Measurements from ENCODE around the gene TSSK3.
A peak's percentile ranks its signal among the peaks of the same experiment; 100 is the strongest.

TSSK3 gene, protein sequence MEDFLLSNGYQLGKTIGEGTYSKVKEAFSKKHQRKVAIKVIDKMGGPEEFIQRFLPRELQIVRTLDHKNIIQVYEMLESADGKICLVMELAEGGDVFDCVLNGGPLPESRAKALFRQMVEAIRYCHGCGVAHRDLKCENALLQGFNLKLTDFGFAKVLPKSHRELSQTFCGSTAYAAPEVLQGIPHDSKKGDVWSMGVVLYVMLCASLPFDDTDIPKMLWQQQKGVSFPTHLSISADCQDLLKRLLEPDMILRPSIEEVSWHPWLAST

DNA sequence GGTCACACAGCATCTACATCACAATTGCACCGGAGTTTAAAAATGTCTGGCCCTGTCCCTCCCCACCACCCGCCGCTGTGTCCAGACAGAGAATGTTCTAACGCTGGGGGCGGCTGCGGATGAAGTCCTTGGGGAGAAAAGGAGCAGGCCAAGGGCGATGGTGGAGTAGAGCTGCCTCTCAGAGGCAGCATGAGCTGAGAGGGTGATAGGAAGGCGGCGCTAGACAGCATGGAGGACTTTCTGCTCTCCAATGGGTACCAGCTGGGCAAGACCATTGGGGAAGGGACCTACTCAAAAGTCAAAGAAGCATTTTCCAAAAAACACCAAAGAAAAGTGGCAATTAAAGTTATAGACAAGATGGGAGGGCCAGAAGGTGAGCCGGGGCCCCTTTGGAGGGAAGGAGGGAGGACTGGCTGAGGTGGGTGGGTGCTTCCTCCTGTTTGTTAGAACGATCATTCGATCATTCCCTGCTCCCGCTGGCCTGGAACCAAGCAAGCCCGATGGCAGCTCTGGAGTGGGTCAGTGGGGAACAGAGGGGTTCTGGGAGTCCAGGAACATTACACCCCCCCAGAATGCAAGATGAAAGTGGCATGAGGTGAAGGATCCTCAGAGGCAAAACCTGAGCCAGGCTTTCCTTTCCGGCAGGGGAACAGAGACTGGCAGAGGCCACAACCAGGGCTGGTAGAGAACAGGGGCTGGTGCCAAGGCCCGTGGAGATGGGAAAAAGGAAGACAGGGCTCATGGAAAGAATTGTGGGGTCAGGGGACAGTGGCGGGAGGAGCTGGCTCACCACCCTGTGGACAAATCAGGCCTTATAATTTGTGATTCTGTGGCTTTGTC is at the start of gene TSSK3, which contains the start of gene FAM229A:
Gene TSSK3 (plus strand): TSS at position 66 of the 840 bp plus-strand sequence. CDS start 163 bp downstream, at position 229.
Gene FAM229A (minus strand): TSS at position 12 of the 840 bp plus-strand sequence. CDS start 394 bp downstream, outside the sequence.
- H3K9me3 Mint-ChIP-seq: no peaks in the 10 kb centered on the region
- peak within 1 kb of the TSS; percentile 4 for H3K4me3 Mint-ChIP-seq
- peaks cover 14% of the 10 kb centered on the region for H3K4me1 Mint-ChIP-seq (ENCODE audit: low read depth)
- peaks cover 52% of the 10 kb centered on the region for H3K36me3 Mint-ChIP-seq (ENCODE audit: low read depth)
- DNase-seq: no peak
- H3K27me3 Mint-ChIP-seq: peaks cover 7% of the 10 kb centered on the region
- no peak within 1 kb of the TSS for H3K27ac Mint-ChIP-seq

DNA sequence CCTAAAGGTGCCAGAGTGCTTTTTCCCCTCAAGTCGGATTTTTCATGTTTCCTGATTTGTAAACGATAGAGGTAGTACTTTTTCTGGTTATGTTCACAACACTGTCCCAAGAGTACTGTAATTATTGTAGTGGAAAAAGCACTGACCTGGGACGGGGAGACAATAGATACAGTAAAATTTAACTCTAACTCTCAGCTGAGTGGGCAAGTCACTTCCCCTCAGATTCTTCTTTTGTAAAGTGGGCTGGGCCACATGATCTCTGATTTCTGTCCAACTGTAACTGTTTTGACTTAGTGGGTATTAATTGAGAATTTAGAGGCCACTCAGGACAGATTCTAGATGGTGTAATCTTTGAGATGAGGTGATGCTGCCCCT is 45.4 kb upstream of the TSSK3 start:
- Mint-ChIP-seq H3K27me3 (no peaks in the 10 kb centered on the region), H3K36me3 (ENCODE audit: low read depth) (peaks cover 59% of the 10 kb centered on the region), H3K4me3 (no peak overlapping the region), H3K27ac (peak overlapping the region; percentile 71), H3K4me1 (ENCODE audit: low read depth) (peaks cover 35% of the 10 kb centered on the region), H3K9me3 (no peaks in the 10 kb centered on the region)
- no peak for DNase-seq

DNA sequence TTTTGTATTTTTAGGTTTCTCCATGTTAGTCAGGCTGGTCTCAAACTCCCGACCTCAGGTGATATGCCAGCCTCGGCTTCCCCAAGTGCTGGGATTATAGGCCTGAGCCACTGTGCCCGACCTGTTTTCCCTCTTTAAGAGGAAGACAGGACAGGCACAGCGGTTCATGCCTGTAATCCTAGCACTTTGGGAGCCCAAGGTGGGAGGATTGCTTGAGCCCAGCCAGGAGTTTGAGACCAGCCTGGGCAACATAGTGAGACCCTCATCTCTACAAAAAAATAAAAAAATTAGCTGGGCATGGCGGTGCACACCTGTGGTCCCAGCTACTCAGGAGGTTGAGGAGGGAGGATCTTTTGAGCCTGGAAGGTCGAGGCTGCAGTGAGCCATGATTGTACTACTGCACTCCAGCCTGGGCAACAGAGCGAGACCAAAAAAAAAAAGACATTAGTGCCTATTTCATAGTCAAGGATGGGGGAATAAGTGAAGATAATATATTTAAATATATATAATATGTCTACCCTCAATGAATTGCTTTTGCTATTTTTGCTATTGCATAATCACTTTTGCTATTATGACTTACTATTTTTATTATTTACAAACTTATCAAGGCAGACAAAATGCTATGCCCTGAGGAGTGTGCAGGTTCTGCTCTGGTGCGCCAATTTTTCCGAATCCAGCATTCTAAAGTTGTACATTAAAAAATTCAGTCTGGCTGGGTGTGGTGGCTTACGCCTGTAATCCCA is 44.0 kb upstream of the TSSK3 start:
- H3K4me3 Mint-ChIP-seq: no peak overlapping the region
- DNase-seq: no peak
- H3K27me3 Mint-ChIP-seq: no peaks in the 10 kb centered on the region
- H3K4me1 Mint-ChIP-seq (ENCODE audit: low read depth): peaks cover 43% of the 10 kb centered on the region
- peaks cover 68% of the 10 kb centered on the region for H3K36me3 Mint-ChIP-seq (ENCODE audit: low read depth)
- H3K27ac Mint-ChIP-seq: no peak overlapping the region
- no peaks in the 10 kb centered on the region for H3K9me3 Mint-ChIP-seq

DNA sequence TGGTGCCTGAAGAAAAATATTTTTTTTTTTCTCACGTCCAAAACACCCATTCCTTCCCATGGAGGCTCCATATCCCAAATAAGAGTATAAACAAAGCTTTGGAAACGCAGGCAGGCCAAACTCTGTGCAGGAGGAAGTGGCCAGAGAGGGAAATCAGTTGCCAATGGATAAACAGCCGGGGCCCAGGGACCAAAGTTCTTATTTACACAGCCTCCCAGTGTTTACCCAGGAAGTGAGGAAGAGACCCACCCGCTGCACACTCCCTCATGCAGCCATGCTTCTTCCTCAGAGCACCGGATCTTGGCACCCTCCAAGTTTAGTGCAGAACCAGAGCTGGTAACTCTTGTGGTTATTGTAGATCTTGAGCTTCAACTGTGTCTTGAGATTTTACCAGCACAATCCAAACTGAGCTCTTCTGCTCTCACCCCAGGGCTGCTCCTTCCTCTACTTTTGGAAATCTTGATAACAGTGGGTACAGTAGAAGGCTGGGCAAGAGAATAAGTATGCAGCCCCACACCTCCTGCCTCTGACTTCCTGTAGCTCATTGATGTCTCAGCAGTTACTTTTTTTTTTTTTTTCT is 40.5 kb upstream of the TSSK3 start:
- Mint-ChIP-seq H3K27me3 (no peaks in the 10 kb centered on the region), H3K27ac (peak overlapping the region; percentile 86), H3K9me3 (no peaks in the 10 kb centered on the region), H3K36me3 (ENCODE audit: low read depth) (peaks cover 82% of the 10 kb centered on the region), H3K4me1 (ENCODE audit: low read depth) (peaks cover 40% of the 10 kb centered on the region), H3K4me3 (no peak overlapping the region)
- DNase-seq: no peak

DNA sequence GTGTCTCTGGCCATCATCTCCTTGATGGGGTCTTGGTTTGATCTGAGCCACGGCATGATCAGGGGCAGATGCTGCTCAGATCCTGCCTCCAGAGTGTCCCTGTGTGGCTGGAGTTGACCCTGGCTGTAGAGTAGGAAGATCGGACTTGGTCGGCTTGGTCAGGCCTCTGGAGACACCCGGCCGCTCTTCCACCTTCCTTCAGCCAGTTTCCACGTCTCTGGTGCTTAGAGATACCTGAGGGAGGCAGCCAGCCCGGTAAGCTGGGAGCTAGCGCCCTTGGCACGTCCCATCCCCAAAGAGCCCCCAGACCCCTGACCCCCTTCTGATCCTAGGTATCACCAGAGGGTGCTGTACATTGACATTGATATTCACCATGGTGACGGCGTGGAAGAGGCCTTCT is 35.1 kb upstream of the TSSK3 start:
- H3K27me3 Mint-ChIP-seq: no peaks in the 10 kb centered on the region
- no peak overlapping the region for H3K4me3 Mint-ChIP-seq
- H3K36me3 Mint-ChIP-seq (ENCODE audit: low read depth): peaks cover 92% of the 10 kb centered on the region
- H3K9me3 Mint-ChIP-seq: no peaks in the 10 kb centered on the region
- peaks cover 22% of the 10 kb centered on the region for H3K4me1 Mint-ChIP-seq (ENCODE audit: low read depth)
- no peak for DNase-seq
- H3K27ac Mint-ChIP-seq: no peak overlapping the region

DNA sequence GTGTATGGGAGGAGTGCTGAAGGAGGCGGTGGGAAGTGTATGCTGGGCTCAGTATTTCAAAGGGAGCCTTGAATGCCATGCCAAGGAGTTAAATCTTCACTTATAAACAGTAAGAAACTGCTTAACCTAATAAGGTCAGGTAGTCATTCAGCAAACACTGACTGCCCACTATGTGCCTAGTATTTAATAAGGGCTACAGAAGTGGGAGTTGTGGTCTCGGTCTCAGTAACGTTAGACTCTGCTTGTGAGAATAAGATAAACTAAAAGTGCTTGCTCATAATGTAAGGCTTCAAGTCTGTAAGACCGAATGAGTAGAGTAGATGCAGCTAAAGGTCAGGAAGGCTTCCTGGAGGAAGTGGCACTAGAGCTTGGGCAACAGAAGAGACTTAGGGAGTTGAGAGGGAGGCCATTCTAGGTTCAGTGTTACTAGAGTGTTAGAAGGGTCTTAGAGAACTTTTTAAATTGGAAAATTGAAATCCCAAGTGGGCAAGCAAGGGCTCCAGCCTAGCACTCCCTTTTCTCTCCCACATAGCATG is 32.3 kb upstream of the TSSK3 start:
- no peak for DNase-seq
- H3K36me3 Mint-ChIP-seq (ENCODE audit: low read depth): peaks cover 96% of the 10 kb centered on the region
- peaks cover 22% of the 10 kb centered on the region for H3K4me1 Mint-ChIP-seq (ENCODE audit: low read depth)
- no peaks in the 10 kb centered on the region for H3K27me3 Mint-ChIP-seq
- peak overlapping the region; percentile 84 for H3K27ac Mint-ChIP-seq
- H3K9me3 Mint-ChIP-seq: no peaks in the 10 kb centered on the region
- no peak overlapping the region for H3K4me3 Mint-ChIP-seq

DNA sequence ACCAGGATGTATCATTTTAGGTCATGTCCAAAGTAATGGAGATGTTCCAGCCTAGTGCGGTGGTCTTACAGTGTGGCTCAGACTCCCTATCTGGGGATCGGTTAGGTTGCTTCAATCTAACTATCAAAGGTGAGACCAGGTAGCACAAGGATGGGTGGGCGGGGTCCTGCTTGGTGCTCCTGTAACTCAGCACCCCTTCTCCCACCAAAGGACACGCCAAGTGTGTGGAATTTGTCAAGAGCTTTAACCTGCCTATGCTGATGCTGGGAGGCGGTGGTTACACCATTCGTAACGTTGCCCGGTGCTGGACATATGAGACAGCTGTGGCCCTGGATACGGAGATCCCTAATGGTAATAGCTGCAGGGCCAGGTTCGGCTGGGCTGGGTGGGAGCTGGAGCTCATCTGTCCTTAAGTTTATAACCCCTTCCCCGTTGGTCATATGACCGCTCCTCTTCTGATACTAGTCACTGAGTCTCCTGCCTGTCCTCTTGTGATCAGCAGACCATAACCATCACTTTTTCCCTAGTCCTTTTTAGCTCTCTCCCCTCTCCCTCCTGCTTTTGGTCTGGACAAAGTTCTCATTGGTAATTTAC is 31.7 kb upstream of the TSSK3 start:
- Mint-ChIP-seq H3K27ac (peak overlapping the region; percentile 13), H3K4me1 (ENCODE audit: low read depth) (peaks cover 23% of the 10 kb centered on the region), H3K9me3 (no peaks in the 10 kb centered on the region), H3K27me3 (no peaks in the 10 kb centered on the region), H3K4me3 (no peak overlapping the region), H3K36me3 (ENCODE audit: low read depth) (peaks cover 89% of the 10 kb centered on the region)
- DNase-seq: no peak

DNA sequence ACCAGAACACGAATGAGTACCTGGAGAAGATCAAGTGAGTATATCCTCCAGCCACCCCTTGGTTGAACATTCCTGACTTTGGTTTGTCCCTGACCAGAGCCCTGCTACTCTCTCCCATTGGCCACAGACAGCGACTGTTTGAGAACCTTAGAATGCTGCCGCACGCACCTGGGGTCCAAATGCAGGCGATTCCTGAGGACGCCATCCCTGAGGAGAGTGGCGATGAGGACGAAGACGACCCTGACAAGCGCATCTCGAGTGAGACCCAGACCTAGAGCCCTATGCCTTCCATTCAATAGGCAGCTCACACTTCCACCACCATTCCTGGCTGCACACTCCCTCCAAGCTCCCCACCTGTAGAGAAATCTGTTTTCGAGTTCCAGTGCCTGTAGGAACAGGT is 30.8 kb upstream of the TSSK3 start:
- peaks cover 82% of the 10 kb centered on the region for H3K36me3 Mint-ChIP-seq (ENCODE audit: low read depth)

DNA sequence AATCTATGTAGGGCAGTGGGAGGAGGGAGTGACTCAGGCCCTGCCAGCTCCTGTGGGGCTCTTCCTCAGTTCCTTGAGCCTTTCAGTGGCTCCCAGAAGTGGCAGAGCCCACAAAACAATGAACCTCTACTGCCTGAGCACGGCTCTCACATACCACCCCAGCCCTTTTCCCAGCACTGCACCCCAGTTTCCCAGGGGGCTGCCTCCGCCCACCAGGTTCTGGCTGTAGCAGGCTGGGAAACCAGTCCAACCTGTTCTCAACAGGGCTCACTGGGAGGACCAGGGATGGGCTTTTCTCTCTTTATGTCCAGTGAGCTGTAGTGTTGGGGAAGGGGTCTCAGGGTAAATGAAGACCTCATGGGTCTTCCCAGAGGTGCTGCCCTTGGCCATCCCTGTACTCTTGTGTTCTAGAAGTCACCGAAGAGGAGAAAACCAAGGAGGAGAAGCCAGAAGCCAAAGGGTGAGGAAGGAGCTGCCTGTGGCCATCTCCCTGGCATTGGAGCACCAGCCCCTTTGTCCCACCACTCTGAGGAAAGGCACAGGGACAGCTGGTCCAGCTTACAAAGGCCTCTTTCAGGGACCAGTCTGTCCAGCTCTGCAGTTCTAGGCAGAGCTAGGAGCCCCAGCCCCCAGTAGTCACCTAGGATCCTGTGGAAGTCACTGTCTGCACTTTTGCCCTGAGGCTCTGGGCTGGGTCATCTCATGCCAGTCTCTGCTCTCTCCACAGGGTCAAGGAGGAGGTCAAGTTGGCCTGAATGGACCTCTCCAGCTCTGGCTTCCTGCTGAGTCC is 29.9 kb upstream of the TSSK3 start:
- Mint-ChIP-seq H3K36me3 (ENCODE audit: low read depth) (peaks cover 73% of the 10 kb centered on the region), H3K9me3 (no peaks in the 10 kb centered on the region), H3K4me3 (no peak overlapping the region), H3K27ac (peak overlapping the region; percentile 66), H3K4me1 (ENCODE audit: low read depth) (peaks cover 32% of the 10 kb centered on the region), H3K27me3 (no peaks in the 10 kb centered on the region)
- no peak for DNase-seq

More for the DNA sequence above, 30.8 kb upstream of the TSSK3 start:
- no peaks in the 10 kb centered on the region for H3K27me3 Mint-ChIP-seq
- no peak overlapping the region for H3K4me3 Mint-ChIP-seq
- no peak for DNase-seq
- peaks cover 23% of the 10 kb centered on the region for H3K4me1 Mint-ChIP-seq (ENCODE audit: low read depth)
- H3K9me3 Mint-ChIP-seq: no peaks in the 10 kb centered on the region
- H3K27ac Mint-ChIP-seq: peak overlapping the region; percentile 66

DNA sequence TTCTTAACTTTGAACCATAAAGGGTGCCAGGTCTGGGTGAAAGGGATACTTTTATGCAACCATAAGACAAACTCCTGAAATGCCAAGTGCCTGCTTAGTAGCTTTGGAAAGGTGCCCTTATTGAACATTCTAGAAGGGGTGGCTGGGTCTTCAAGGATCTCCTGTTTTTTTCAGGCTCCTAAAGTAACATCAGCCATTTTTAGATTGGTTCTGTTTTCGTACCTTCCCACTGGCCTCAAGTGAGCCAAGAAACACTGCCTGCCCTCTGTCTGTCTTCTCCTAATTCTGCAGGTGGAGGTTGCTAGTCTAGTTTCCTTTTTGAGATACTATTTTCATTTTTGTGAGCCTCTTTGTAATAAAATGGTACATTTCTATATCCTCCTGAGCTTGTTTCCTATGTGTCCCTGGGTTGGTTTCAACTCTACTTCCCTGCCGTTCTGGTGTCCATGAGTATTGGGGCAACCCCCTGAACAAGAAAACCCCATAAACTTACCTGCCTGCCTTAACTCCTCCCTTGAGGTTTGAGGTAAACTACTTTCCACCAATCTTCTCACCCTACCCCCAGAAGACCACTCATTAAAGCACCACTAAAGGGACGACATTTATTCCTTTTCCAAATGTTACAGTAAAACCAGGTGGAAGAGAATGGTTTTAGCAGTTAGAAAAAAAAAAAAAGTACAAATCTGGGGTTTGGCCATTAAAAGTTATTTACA is 28.9 kb upstream of the TSSK3 start:
- Mint-ChIP-seq H3K4me1 (ENCODE audit: low read depth) (peaks cover 39% of the 10 kb centered on the region), H3K36me3 (ENCODE audit: low read depth) (peaks cover 64% of the 10 kb centered on the region), H3K27me3 (no peaks in the 10 kb centered on the region)

DNA sequence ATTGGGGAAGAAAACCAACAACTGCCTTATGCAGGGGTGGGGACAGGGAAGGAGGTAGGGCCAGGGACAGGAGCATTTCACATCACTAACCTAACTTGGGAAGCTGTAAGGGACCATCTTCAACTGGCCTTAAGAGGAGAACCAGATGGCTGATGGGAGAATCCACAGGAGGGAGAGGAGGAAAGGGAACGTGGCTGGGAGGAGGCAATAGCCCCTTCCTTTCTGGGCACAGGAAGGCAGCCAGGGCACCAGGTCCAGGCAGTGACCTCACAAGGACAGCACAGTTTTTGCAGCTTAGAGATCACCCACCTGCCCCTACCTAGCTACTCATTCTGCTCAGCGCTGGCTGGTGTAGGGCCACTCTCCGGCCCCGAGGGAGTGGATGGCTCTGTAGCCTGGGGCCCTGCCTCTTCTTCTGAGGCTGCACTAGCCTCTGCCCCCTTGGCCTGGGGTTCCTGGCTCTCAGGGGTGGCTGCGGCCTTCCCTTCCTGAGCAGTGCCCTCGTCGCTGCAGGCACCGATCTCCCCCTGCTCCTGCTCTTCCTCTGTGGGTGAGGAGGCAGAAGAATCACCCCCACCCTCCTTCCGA is 28.0 kb upstream of the TSSK3 start:
- Mint-ChIP-seq H3K9me3 (no peaks in the 10 kb centered on the region), H3K27ac (peak overlapping the region; percentile 89), H3K36me3 (ENCODE audit: low read depth) (peaks cover 54% of the 10 kb centered on the region), H3K4me3 (peak overlapping the region; percentile 83), H3K4me1 (ENCODE audit: low read depth) (peaks cover 49% of the 10 kb centered on the region), H3K27me3 (no peaks in the 10 kb centered on the region)
- no peak for DNase-seq

More for the DNA sequence above, 28.9 kb upstream of the TSSK3 start:
- Mint-ChIP-seq H3K9me3 (no peaks in the 10 kb centered on the region), H3K4me3 (no peak overlapping the region), H3K27ac (peak overlapping the region; percentile 54)
- no peak for DNase-seq

DNA sequence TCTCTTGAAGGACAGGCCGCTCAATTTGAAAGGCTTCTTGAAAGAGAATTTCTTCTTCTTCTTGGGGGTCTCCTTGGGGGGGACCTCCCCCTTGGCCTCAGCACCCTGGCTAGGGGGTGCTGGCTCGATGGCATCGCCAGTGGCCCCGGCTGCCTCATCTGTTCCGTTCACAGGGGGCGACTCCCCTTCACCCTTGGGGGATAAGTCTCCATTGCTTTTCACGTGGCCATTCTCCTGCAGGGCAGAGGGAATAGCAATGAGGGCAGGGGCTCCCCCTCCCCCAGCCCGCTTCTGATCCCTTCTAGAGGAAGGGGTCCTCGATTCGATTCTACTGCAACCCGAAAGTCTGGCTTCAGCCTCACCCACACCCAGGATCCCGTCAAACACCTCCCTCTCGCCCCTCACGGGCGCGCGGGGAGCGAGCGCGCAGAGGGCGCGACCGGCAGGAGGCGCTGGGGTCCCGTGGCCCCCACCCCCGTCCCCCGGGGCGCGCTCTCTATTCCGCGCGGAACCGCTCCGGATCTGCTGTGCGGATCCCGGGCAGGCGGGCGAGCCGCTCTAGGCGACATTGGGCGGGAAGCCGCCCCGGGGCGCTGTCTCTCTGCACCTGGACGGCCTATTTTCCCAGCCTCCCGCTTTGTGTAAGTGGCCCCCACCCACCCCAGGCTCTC is 27.3 kb upstream of the TSSK3 start:
- H3K4me3 Mint-ChIP-seq: peak overlapping the region; percentile 83
- peaks cover 50% of the 10 kb centered on the region for H3K4me1 Mint-ChIP-seq (ENCODE audit: low read depth)
- peak; percentile 77 for DNase-seq
- H3K27ac Mint-ChIP-seq: peak overlapping the region; percentile 89
- no peaks in the 10 kb centered on the region for H3K27me3 Mint-ChIP-seq
- no peaks in the 10 kb centered on the region for H3K9me3 Mint-ChIP-seq
- H3K36me3 Mint-ChIP-seq (ENCODE audit: low read depth): peaks cover 48% of the 10 kb centered on the region

Measured in activated T-cell treated with anti-CD3 and anti-CD28 coated beads, Interleukin-2, amount 50 U/mL, for 24 hours (primary cell).